ENCODE results near the gene CHIC2.

- TF ChIP-seq EZH2 (IDR thresholded peaks at IDR 0.05; ENCODE audit: borderline replicate concordance) (no peak), CTCF (IDR thresholded peaks at IDR 0.05; ENCODE audit: poor library complexity) (no peak)
These were observed 40.5 kb upstream of the CHIC2 start for GRCh38 chr4:54104907-54105306.

Measured in hepatocyte (in vitro differentiated cells).